Measurements from ENCODE around the gene ZNF668. TPM values are rescaled to one million over a fixed set of nuclear protein-coding genes. Genes with fewer than 3 reads are reported as not detected.

ZNF668 gene
- total and polyA plus RNA-seq, 2 experiments from 2014 or later, result 8.1 to 13.0 TPM

DNA sequence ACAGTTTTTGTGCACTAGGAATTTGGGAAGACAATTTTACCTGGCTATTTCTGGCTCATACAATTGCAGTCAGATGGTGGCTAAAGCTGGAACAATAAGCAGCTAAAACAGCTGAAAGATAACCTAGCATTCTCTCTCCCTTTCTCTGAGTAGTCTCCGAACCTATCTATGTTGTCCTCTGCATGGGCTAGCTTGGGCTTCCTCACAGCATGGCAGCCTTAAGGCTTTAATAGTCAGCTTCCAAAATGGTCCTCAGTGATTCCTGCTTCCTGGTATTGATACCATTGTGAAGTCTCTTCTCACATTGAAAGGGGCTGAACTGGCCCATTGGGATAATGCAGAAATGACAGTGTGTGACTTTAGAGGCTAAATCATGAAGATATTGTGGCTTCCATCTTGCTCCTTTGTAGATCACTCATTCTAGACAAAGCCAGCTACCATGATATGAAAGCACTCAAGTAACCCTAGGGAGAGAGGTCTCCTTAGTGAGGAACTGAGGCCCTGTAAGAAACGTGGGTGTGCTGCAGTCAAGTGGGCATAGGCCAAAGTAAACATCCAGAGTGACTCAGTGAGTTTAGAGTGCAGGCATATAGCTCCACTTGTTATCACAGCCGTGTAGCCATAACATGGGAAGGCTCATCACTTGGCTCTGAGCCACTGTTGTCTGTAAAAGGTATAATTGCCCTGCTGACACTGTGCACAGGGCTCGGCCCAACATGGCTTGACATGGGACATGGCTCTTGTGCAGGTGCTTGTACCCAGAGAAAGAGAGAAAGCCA, 26.0 kb upstream of the ZNF668 start:
- no peak overlapping the region for H2AFZ ChIP-seq
- no peak overlapping the region for H3K4me2 ChIP-seq
- 67% methylated on average over 4 of the region's 4 CpGs for WGBS (ENCODE audit: low lambda C conversion rate, missing lambda C conversion rate)

DNA sequence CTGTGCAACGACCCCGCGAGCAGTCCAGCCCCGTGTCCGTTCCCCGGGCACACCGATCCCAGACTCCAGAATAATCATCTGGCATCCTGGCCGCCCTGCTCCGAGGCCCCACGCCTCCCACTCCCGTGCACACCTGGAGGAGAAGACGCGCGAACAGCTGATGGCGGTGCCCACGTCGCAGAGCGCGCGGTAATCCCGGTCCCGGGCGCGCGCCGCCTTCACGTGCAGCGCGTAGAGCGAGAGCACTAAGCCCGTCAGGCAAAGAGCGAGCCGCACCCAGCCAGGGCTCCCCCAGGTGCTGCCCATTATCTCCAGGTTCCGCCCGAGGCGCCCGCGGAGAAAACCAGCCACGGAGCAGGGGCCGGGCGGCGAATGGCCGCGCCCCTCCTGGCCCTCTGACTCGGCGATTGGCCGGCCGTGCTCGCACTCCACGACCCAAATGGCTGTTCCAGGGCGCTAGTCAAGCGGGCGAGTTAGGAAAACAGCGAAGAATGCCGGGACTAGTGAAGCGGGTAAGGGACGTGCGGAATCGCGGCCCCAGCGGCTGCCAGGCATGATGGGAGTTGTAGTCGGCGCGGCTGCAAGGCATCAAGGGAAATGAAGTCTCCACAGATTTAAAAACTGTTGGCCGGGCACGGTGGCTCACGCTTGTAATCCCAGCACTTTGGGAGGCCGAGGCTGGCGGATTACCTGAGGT, 20.5 kb upstream of the ZNF668 start, which contains the start of gene VKORC1:
VKORC1 (minus strand) TSS at position 374 of the 697 bp plus-strand sequence; CDS start at position 306, 68 bp downstream.
- peak within 1 kb of the TSS; percentile 25 for H2AFZ ChIP-seq
- no peaks in the 10 kb centered on the region for H3K4me1 ChIP-seq (ENCODE audit: insufficient read depth)
- peak within 1 kb of the TSS; percentile 10 for H3K4me3 ChIP-seq
- H4K20me1 ChIP-seq (ENCODE audit: insufficient read depth, poor library complexity, severe bottlenecking), result no peaks in the 10 kb centered on the region
- no peaks in the 10 kb centered on the region for H3K27me3 ChIP-seq
- peak; percentile 95 for DNase-seq (ENCODE audit: low spot score)
- peak within 1 kb of the TSS; percentile 93 for H3K4me2 ChIP-seq
- H3K9me2 ChIP-seq (replicated peaks; ENCODE audit: insufficient read depth), result no peaks in the 10 kb centered on the region
- TF ChIP-seq, protein P1, sequence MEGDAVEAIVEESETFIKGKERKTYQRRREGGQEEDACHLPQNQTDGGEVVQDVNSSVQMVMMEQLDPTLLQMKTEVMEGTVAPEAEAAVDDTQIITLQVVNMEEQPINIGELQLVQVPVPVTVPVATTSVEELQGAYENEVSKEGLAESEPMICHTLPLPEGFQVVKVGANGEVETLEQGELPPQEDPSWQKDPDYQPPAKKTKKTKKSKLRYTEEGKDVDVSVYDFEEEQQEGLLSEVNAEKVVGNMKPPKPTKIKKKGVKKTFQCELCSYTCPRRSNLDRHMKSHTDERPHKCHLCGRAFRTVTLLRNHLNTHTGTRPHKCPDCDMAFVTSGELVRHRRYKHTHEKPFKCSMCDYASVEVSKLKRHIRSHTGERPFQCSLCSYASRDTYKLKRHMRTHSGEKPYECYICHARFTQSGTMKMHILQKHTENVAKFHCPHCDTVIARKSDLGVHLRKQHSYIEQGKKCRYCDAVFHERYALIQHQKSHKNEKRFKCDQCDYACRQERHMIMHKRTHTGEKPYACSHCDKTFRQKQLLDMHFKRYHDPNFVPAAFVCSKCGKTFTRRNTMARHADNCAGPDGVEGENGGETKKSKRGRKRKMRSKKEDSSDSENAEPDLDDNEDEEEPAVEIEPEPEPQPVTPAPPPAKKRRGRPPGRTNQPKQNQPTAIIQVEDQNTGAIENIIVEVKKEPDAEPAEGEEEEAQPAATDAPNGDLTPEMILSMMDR (IDR thresholded peaks at IDR 0.05; ENCODE audit: poor library complexity), result no peak
- TF ChIP-seq EZH2 (IDR thresholded peaks at IDR 0.05; ENCODE audit: borderline replicate concordance), result no peak
- TF ChIP-seq EZH2phosphoT487 (IDR thresholded peaks at IDR 0.05; ENCODE audit: low read depth, severe bottlenecking, unreplicated experiment), result no peak
- 1% methylated on average over 67 of the region's 69 CpGs for WGBS (ENCODE audit: low lambda C conversion rate, missing lambda C conversion rate)
- peak within 1 kb of the TSS; percentile 71 for H3K27ac ChIP-seq
- no peaks in the 10 kb centered on the region for H3K9me3 ChIP-seq (ENCODE audit: low read depth)
- no peaks in the 10 kb centered on the region for H3K36me3 ChIP-seq (replicated peaks; ENCODE audit: insufficient read depth, low read depth)
- H3K79me2 ChIP-seq, result peaks cover 14% of the 10 kb centered on the region

More for the DNA sequence above, 26.0 kb upstream of the ZNF668 start:
- Histone ChIP-seq H3K9me3 (ENCODE audit: low read depth) (no peaks in the 10 kb centered on the region), H3K36me3 (replicated peaks; ENCODE audit: insufficient read depth, low read depth) (no peaks in the 10 kb centered on the region), H3K27me3 (no peaks in the 10 kb centered on the region), H3K4me3 (no peak overlapping the region), H4K20me1 (ENCODE audit: insufficient read depth, poor library complexity, severe bottlenecking) (no peaks in the 10 kb centered on the region), H3K27ac (no peak overlapping the region), H3K79me2 (no peaks in the 10 kb centered on the region), H3K4me1 (ENCODE audit: insufficient read depth) (no peaks in the 10 kb centered on the region), H3K9me2 (replicated peaks; ENCODE audit: insufficient read depth) (no peaks in the 10 kb centered on the region)
- no peak for DNase-seq (ENCODE audit: low spot score)
- TF ChIP-seq EZH2phosphoT487 (IDR thresholded peaks at IDR 0.05; ENCODE audit: low read depth, severe bottlenecking, unreplicated experiment) (no peak), EZH2 (IDR thresholded peaks at IDR 0.05; ENCODE audit: borderline replicate concordance) (no peak)
- TF ChIP-seq, protein P1 (IDR thresholded peaks at IDR 0.05; ENCODE audit: poor library complexity), result no peak

DNA sequence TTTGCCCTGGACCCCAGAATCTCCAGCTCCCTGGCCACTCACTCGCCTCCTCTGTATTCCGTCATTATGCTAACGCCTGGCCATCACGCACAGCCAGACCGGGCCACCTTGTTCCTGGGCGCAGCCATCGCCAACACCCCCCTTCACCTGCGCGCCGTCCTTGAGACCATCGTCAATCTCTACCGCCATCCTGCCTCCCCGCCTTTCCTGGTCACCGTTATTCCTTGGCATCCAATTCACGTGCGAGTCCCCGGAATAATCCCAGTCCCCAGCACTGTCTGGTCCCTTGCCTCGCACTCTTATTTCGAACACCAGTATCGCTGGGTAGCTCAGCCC, 20.0 kb upstream of the ZNF668 start:
- Histone ChIP-seq H3K4me3 (peak overlapping the region; percentile 2), H4K20me1 (ENCODE audit: insufficient read depth, poor library complexity, severe bottlenecking) (no peaks in the 10 kb centered on the region), H3K9me3 (ENCODE audit: low read depth) (no peaks in the 10 kb centered on the region), H2AFZ (peak overlapping the region; percentile 10), H3K9me2 (replicated peaks; ENCODE audit: insufficient read depth) (no peaks in the 10 kb centered on the region), H3K27me3 (no peaks in the 10 kb centered on the region), H3K27ac (peak overlapping the region; percentile 71), H3K4me1 (ENCODE audit: insufficient read depth) (no peaks in the 10 kb centered on the region), H3K79me2 (peaks cover 14% of the 10 kb centered on the region), H3K36me3 (replicated peaks; ENCODE audit: insufficient read depth, low read depth) (no peaks in the 10 kb centered on the region), H3K4me2 (peak overlapping the region; percentile 93)
- under 1% methylated on average over 20 of the region's 20 CpGs for whole genome bisulfite sequencing (ENCODE audit: low lambda C conversion rate, missing lambda C conversion rate)
- DNase-seq (ENCODE audit: low spot score), result peak; percentile 32
- TF ChIP-seq, protein P1 (IDR thresholded peaks at IDR 0.05; ENCODE audit: poor library complexity), result no peak
- TF ChIP-seq EZH2phosphoT487 (IDR thresholded peaks at IDR 0.05; ENCODE audit: low read depth, severe bottlenecking, unreplicated experiment), result no peak
- TF ChIP-seq EZH2 (IDR thresholded peaks at IDR 0.05; ENCODE audit: borderline replicate concordance), result no peak
